OCI-LY3 (cell line): ENCODE results near the gene SCAI.

Experiments used
- H2AFZ ChIP-seq: fragments of 200-600, 300-600 bp; shearing (Covaris generic); 2 replicates; pipeline ENCODE4 v1.6.0; 2014; ENCODE audit warnings: antibody characterized with exemption, low read depth, low read length
- H3K27ac ChIP-seq: fragments of 200-600, 300-600 bp; sonication (generic); 2 replicates; pipeline ENCODE4 v1.5.1; 2014; ENCODE audit warnings: mild to moderate bottlenecking, low read length, moderate library complexity, mixed read lengths
- H3K27me3 ChIP-seq: fragments of 200-600, 300-600 bp; sonication (generic); 2 replicates; pipeline ENCODE4 v1.6.1; 2014; ENCODE audit warnings: low read depth, low read length, mixed read lengths
- H3K36me3 ChIP-seq: fragments of 200-600, 300-600 bp; sonication (generic); replicated peaks from 2 replicates; pipeline ENCODE3; 2014; ENCODE audit warnings: low read depth, low read length, mixed read lengths
- H3K4me1 ChIP-seq: fragments of 300-600, 200-600 bp; sonication (generic); 2 replicates; pipeline ENCODE4 v1.6.1; 2014; ENCODE audit warnings: low read length, mixed read lengths
- H3K4me2 ChIP-seq: fragments of 200-600, 300-600 bp; sonication (generic); 2 replicates; pipeline ENCODE4 v1.6.1; 2014; ENCODE audit warnings: low read length, mixed read lengths
- H3K4me3 ChIP-seq: fragments of 300-600, 200-600 bp; sonication (generic); 2 replicates; pipeline ENCODE4 v1.5.1; 2014; ENCODE audit warnings: antibody characterized with exemption, mild to moderate bottlenecking, low read length, moderate library complexity
- H3K79me2 ChIP-seq: fragments of 300-600, 200-600 bp; shearing (Covaris generic); 2 replicates; pipeline ENCODE4 v1.6.1; 2014; ENCODE audit warnings: mild to moderate bottlenecking, low read length, mixed read lengths
- H3K9ac ChIP-seq: fragments of 300-600, 200-600 bp; shearing (Covaris generic); 2 replicates; pipeline ENCODE4 v1.6.0; 2014; ENCODE audit warnings: mild to moderate bottlenecking, low read length, moderate library complexity
- H3K9me3 ChIP-seq: fragments of 200-600, 300-600 bp; shearing (Covaris generic); 2 replicates; pipeline ENCODE4 v1.6.1; 2014; ENCODE audit warnings: low read length, mixed read lengths; ENCODE audit not compliant: insufficient read depth
- H4K20me1 ChIP-seq: fragments of 200-600, 300-600 bp; sonication (generic); 2 replicates; pipeline ENCODE4 v1.6.1; 2016; ENCODE audit warnings: low read length, mixed read lengths; ENCODE audit not compliant: insufficient read depth
- EZH2phosphoT487 ChIP-seq: fragments of 200-600 bp; shearing (Covaris generic); IDR thresholded peaks from 2 replicates; pipeline ENCODE4 v1.6.1; 2018; ENCODE audit warnings: antibody characterized with exemption, mixed run types, low read depth
- TF ChIP-seq, protein P1 (sequence below): fragments of 200-600, 300-600 bp; sonication (generic); IDR thresholded peaks from 2 replicates; pipeline ENCODE4 v1.5.1; 2014; ENCODE audit warnings: antibody characterized with exemption, low read length, low read depth

Gene SCAI

GRCh38 chr9:124906966-124907365 is 236.4 kb downstream of the SCAI start:
- no peak overlapping the region for H3K4me2 ChIP-seq
- H3K9ac ChIP-seq = no peak overlapping the region
- no peak overlapping the region for H2AFZ ChIP-seq
- no peaks in the 10 kb centered on the region for H3K4me1 ChIP-seq
- no peaks in the 10 kb centered on the region for H3K9me3 ChIP-seq
- TF ChIP-seq EZH2phosphoT487 = no peak
- TF ChIP-seq, protein P1, sequence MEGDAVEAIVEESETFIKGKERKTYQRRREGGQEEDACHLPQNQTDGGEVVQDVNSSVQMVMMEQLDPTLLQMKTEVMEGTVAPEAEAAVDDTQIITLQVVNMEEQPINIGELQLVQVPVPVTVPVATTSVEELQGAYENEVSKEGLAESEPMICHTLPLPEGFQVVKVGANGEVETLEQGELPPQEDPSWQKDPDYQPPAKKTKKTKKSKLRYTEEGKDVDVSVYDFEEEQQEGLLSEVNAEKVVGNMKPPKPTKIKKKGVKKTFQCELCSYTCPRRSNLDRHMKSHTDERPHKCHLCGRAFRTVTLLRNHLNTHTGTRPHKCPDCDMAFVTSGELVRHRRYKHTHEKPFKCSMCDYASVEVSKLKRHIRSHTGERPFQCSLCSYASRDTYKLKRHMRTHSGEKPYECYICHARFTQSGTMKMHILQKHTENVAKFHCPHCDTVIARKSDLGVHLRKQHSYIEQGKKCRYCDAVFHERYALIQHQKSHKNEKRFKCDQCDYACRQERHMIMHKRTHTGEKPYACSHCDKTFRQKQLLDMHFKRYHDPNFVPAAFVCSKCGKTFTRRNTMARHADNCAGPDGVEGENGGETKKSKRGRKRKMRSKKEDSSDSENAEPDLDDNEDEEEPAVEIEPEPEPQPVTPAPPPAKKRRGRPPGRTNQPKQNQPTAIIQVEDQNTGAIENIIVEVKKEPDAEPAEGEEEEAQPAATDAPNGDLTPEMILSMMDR = no peak
- no peaks in the 10 kb centered on the region for H4K20me1 ChIP-seq
- no peak overlapping the region for H3K4me3 ChIP-seq
- H3K79me2 ChIP-seq = no peaks in the 10 kb centered on the region
- peaks cover 4% of the 10 kb centered on the region for H3K36me3 ChIP-seq
- no peak overlapping the region for H3K27ac ChIP-seq
- H3K27me3 ChIP-seq = no peaks in the 10 kb centered on the region

DNA sequence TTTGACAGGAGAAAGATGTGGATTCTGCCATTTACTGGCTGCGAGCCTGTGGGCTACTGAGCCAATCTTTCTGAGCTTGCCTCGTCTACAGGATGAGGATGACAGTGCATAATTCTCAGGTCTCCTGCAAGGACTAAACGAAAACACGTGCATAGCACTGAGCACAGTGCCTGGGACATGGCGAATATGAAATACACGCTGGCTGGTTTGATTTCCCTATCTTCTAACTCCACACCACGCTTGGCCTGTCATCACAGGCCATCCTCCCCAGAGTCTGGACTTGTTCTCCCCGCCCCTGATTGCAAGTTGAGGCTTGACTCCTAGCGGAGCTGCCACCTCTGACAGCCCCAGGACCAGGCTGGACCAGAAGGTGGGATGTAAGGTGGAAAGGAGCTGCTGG is 243.5 kb downstream of the SCAI start:
- Histone ChIP-seq H3K4me2 (no peak overlapping the region), H2AFZ (no peak overlapping the region), H3K79me2 (no peaks in the 10 kb centered on the region), H3K27me3 (no peaks in the 10 kb centered on the region), H3K27ac (no peak overlapping the region), H3K4me1 (no peaks in the 10 kb centered on the region), H3K9ac (no peak overlapping the region), H3K9me3 (no peaks in the 10 kb centered on the region), H3K4me3 (no peak overlapping the region), H3K36me3 (no peaks in the 10 kb centered on the region), H4K20me1 (no peaks in the 10 kb centered on the region)
- TF ChIP-seq EZH2phosphoT487 = no peak
- TF ChIP-seq, protein P1 = no peak

- peaks cover 3% of the 10 kb centered on the region for H3K36me3 ChIP-seq
- H2AFZ ChIP-seq = no peak overlapping the region
- H3K4me2 ChIP-seq = no peak overlapping the region
These were observed 245.5 kb downstream of the SCAI start for GRCh38 chr9:124897570-124898460.

DNA sequence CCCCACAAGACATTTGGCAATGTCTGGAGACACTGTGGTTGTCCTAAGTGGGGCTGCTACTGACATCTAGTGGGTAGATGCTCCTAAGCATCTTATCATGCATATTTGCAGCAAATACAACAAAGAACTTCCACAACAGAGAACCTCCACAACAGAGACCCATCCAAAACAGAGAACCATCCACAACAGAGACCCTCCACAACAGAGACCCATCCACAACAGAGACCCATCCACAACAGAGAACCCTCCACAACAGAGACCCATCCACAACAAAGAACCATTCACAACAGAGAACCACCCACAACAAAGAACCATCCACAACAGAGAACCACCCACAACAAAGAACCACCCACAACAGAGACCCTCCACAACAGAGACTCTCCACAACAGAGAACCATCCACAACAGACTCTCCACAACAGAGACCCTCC is 248.6 kb downstream of the SCAI start:
- Histone ChIP-seq H3K79me2 (no peaks in the 10 kb centered on the region), H3K27me3 (no peaks in the 10 kb centered on the region), H3K4me2 (no peak overlapping the region), H3K4me1 (peaks cover 2% of the 10 kb centered on the region; the same call in 1 of the 2 replicates), H3K27ac (no peak overlapping the region), H3K36me3 (peaks cover 3% of the 10 kb centered on the region), H3K9me3 (no peaks in the 10 kb centered on the region), H2AFZ (no peak overlapping the region), H4K20me1 (no peaks in the 10 kb centered on the region), H3K4me3 (no peak overlapping the region), H3K9ac (no peak overlapping the region)
- no peak for TF ChIP-seq EZH2phosphoT487
- TF ChIP-seq, protein P1 = peak; percentile 73

More at GRCh38 chr9:124897570-124898460, 245.5 kb downstream of the SCAI start:
- TF ChIP-seq, protein P1 = no peak
- no peak for TF ChIP-seq EZH2phosphoT487
- H3K27ac ChIP-seq = no peak overlapping the region
- no peak overlapping the region for H3K9ac ChIP-seq
- no peaks in the 10 kb centered on the region for H3K79me2 ChIP-seq
- no peak overlapping the region for H3K4me3 ChIP-seq
- no peaks in the 10 kb centered on the region for H3K27me3 ChIP-seq
- H3K4me1 ChIP-seq = peaks cover 2% of the 10 kb centered on the region; the same call in 1 of the 2 replicates
- H3K9me3 ChIP-seq = no peaks in the 10 kb centered on the region
- H4K20me1 ChIP-seq = no peaks in the 10 kb centered on the region
